Measurements from ENCODE around the gene RAD1. TPM values are rescaled to one million over a fixed set of nuclear protein-coding genes. Genes with fewer than 3 reads are reported as not detected.

The RAD1 gene
- total and polyA plus RNA-seq, 2 donors from 2014 or later = 14.8 to 15.3 TPM

DNA sequence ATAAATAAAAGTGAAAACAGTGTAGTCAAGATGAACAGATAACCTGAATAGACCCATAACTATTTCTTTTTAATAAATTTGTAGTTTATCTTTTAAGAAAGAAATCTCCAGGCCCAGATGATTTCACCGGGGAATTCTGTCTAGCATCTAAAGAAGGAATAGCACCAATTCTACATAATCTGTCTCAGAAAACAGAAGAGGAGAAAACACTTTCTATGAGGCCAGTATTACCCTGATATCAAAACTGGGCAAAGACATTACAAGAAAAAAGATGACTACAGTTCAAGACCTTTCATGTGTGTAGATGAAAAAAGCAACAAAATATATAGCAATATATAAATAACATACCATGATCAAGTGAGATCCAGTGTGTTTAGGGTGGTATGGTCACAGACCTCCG is 44.9 kb downstream of the RAD1 start:
- H3K4me1 ChIP-seq (ENCODE audit: control insufficient read depth in 2 of 3, insufficient read depth in 2 of 3, low read depth in 1 of 3, low read length in 3 of 3) = no peaks in the 10 kb centered on the region
- H3K36me3 ChIP-seq (ENCODE audit: control insufficient read depth in 2 of 3, insufficient read depth in 3 of 3, low read length in 3 of 3) = no peaks in the 10 kb centered on the region
- H3K9me3 ChIP-seq (ENCODE audit: control insufficient read depth in 2 of 3, insufficient read depth in 1 of 3, low read length in 3 of 3) = no peaks in the 10 kb centered on the region
- intact Hi-C loops (cut with DNase I) = no loop called here
- DNase-seq = no peak
- TF ChIP-seq, protein P1, sequence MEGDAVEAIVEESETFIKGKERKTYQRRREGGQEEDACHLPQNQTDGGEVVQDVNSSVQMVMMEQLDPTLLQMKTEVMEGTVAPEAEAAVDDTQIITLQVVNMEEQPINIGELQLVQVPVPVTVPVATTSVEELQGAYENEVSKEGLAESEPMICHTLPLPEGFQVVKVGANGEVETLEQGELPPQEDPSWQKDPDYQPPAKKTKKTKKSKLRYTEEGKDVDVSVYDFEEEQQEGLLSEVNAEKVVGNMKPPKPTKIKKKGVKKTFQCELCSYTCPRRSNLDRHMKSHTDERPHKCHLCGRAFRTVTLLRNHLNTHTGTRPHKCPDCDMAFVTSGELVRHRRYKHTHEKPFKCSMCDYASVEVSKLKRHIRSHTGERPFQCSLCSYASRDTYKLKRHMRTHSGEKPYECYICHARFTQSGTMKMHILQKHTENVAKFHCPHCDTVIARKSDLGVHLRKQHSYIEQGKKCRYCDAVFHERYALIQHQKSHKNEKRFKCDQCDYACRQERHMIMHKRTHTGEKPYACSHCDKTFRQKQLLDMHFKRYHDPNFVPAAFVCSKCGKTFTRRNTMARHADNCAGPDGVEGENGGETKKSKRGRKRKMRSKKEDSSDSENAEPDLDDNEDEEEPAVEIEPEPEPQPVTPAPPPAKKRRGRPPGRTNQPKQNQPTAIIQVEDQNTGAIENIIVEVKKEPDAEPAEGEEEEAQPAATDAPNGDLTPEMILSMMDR (IDR thresholded peaks at IDR 0.05; ENCODE audit: borderline replicate concordance, extremely low read depth, insufficient read depth) = no peak
- H3K27ac ChIP-seq (ENCODE audit: low read depth in 2 of 2, low read length in 2 of 2) = no peak overlapping the region
- H3K9ac ChIP-seq (ENCODE audit: low read length in 3 of 3) = no peak overlapping the region
- no peak for FAIRE-seq
- no peaks in the 10 kb centered on the region for H3K27me3 ChIP-seq (ENCODE audit: control insufficient read depth, insufficient read depth, low read length)
- no peak overlapping the region for H3K4me3 ChIP-seq (ENCODE audit: low read length in 3 of 3)

DNA sequence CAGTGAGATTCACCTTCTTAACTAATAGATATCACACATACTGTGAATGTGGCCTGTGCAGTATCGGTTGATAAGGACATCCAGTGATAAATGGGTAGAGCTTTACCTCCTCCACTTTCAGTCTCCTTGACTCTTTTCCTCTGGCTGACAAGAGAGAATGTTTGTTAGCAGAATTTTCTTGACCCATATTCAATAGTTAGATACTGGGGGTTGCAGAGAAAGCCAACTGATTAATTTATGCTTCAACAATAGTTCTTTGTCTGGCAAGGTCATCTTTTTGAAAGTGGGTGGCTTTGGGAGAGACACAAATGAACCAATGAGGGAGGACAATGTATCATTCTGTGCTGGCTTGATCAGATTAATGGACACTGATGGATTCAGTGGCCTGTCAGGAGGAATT is 46.0 kb downstream of the RAD1 start:
- H3K9ac ChIP-seq (ENCODE audit: low read length in 3 of 3) = no peak overlapping the region
- FAIRE-seq (no peak), DNase-seq (no peak)
- H3K27ac ChIP-seq (ENCODE audit: low read depth in 2 of 2, low read length in 2 of 2) = no peak overlapping the region
- H3K4me1 ChIP-seq (ENCODE audit: control insufficient read depth in 2 of 3, insufficient read depth in 2 of 3, low read depth in 1 of 3, low read length in 3 of 3) = no peaks in the 10 kb centered on the region
- H3K36me3 ChIP-seq (ENCODE audit: control insufficient read depth in 2 of 3, insufficient read depth in 3 of 3, low read length in 3 of 3) = no peaks in the 10 kb centered on the region
- H3K9me3 ChIP-seq (ENCODE audit: control insufficient read depth in 2 of 3, insufficient read depth in 1 of 3, low read length in 3 of 3) = no peaks in the 10 kb centered on the region
- intact Hi-C loops (cut with DNase I) = no loop called here
- no peak overlapping the region for H3K4me3 ChIP-seq (ENCODE audit: low read length in 3 of 3)
- TF ChIP-seq, protein P1 (IDR thresholded peaks at IDR 0.05; ENCODE audit: borderline replicate concordance, extremely low read depth, insufficient read depth) = no peak
- H3K27me3 ChIP-seq (ENCODE audit: control insufficient read depth, insufficient read depth, low read length) = no peaks in the 10 kb centered on the region

DNA sequence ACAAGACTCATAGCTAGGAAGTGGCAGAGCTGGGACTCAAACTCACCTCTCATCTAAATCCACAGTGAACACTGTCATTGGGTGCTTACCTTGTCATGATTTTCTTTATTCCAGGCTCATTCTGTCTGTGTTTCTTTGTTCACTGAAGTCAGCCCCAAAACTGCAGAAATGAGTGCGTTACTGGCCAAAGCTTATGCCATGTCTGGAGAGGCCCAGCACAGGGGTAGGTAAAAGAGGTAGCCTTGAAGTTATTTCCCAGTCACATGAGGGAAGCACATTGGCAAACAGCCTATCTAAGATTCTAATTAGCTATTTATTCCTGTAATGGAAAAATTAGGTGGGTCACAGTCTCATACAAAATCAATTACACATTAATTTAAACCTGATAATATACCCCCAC is 46.5 kb downstream of the RAD1 start:
- H3K27ac ChIP-seq (ENCODE audit: low read depth in 2 of 2, low read length in 2 of 2) = no peak overlapping the region
- no peak overlapping the region for H3K4me3 ChIP-seq (ENCODE audit: low read length in 3 of 3)
- FAIRE-seq (no peak), DNase-seq (no peak)
- H3K4me1 ChIP-seq (ENCODE audit: control insufficient read depth in 2 of 3, insufficient read depth in 2 of 3, low read depth in 1 of 3, low read length in 3 of 3) = no peaks in the 10 kb centered on the region
- TF ChIP-seq, protein P1 (IDR thresholded peaks at IDR 0.05; ENCODE audit: borderline replicate concordance, extremely low read depth, insufficient read depth) = no peak
- no peaks in the 10 kb centered on the region for H3K27me3 ChIP-seq (ENCODE audit: control insufficient read depth, insufficient read depth, low read length)
- no peaks in the 10 kb centered on the region for H3K9me3 ChIP-seq (ENCODE audit: control insufficient read depth in 2 of 3, insufficient read depth in 1 of 3, low read length in 3 of 3)
- no peak overlapping the region for H3K9ac ChIP-seq (ENCODE audit: low read length in 3 of 3)
- intact Hi-C loops (cut with DNase I) = no loop called here
- no peaks in the 10 kb centered on the region for H3K36me3 ChIP-seq (ENCODE audit: control insufficient read depth in 2 of 3, insufficient read depth in 3 of 3, low read length in 3 of 3)

DNA sequence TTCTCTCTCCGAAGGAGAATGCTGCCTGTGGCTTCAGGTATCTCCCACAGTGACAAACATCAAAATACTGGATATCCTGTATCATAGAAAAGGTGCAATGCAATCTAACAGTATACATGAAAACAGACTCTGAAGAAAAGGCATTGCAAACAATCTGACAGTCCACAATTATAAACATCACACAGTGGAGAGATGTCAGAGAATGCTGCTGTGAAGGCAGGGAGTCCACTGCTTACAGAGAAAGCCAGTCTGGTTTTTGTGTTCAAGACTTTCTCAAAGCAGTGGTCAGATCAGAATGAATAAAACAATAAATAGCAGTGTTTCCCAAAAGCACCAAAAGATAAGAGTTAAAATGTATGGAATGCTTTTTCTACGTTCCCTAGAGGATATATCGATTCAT is 47.6 kb downstream of the RAD1 start:
- Histone ChIP-seq H3K9me3 (ENCODE audit: control insufficient read depth in 2 of 3, insufficient read depth in 1 of 3, low read length in 3 of 3) (no peaks in the 10 kb centered on the region), H3K4me3 (ENCODE audit: low read length in 3 of 3) (no peak overlapping the region), H3K4me1 (ENCODE audit: control insufficient read depth in 2 of 3, insufficient read depth in 2 of 3, low read depth in 1 of 3, low read length in 3 of 3) (no peaks in the 10 kb centered on the region), H3K27ac (ENCODE audit: low read depth in 2 of 2, low read length in 2 of 2) (no peak overlapping the region), H3K9ac (ENCODE audit: low read length in 3 of 3) (no peak overlapping the region), H3K27me3 (ENCODE audit: control insufficient read depth, insufficient read depth, low read length) (no peaks in the 10 kb centered on the region), H3K36me3 (ENCODE audit: control insufficient read depth in 2 of 3, insufficient read depth in 3 of 3, low read length in 3 of 3) (no peaks in the 10 kb centered on the region)
- TF ChIP-seq, protein P1 (IDR thresholded peaks at IDR 0.05; ENCODE audit: borderline replicate concordance, extremely low read depth, insufficient read depth) = no peak
- FAIRE-seq (no peak), DNase-seq (no peak)
- intact Hi-C loops (cut with DNase I) = no loop called here
